GM18861 (cell line): ENCODE data around the gene SGCD.

ENCODE experiments used
- ATAC-seq: cut with Tn5 transposase; IDR thresholded peaks from one replicate; pipeline ENCODE4 v1.9.1; 2021; ENCODE audit not compliant: unreplicated experiment

SGCD gene

DNA sequence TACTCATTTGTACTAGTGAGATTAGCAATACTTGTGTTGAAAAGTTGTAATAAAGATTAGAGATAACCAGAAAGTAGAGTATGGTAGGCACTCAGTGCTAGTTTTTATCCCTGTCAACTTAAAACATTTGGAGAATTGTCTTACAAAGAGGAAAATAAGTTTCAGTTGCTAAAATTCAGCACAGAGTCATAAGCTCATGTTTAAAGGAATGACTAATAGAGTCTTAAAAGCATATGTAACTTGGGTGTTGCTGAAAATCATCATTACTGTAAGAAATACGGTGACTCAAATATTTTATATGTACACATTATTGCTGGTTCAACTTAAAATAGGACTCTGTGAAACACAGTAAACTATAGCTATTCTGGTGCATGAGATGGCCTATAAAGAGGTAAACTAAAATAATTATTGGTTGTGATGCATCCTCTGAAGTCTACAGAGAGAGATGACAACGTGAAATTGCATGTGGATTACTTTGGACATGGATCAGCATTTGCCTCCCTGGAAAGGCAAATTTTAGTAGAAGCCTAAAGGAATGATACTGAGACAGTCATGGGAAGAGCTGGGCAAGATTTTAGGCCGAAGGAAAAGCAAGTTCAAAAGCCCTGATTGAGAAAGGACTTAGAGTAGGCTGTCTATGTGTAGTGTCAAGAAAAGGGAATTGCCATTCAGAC is 34.6 kb downstream of the SGCD start:
- no peak for ATAC-seq

DNA sequence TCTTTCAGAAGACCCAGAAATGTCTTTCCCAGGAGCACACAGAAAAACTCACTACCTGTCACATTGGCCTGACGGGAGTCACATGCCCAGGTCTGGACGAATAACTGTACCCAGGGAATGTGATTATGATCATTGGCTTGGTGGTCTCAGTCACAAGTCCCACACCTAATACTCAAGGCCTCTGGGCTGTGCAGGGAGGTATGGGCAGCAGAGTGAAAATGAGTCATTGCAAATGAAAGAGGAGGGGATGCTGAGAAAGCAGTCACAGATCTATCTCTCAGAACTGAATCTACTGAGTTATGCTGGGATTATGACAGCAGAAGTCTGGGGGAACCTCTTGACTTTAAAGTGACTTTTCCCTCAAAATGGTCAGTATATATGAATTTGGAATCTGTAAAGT is 36.9 kb downstream of the SGCD start:
- no peak for ATAC-seq

DNA sequence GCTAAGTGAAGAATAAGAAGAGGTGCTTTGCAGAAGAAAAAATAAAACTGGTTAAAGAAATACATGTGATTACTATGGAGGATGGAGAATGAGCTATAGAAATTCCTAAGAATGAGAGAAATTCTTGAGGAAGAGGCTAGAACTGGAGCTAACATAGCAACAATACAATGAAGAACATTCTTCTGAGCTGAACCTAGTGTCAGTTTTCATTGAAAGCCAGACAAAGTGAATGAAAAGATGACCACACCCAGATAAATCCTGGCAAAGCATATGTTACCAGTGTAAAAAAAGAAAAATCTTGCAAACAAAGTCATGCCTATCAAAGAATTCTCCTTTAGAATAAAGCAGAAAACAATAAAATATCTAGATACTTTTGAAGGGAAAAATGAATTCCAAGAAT is 39.6 kb downstream of the SGCD start:
- ATAC-seq, result no peak

DNA sequence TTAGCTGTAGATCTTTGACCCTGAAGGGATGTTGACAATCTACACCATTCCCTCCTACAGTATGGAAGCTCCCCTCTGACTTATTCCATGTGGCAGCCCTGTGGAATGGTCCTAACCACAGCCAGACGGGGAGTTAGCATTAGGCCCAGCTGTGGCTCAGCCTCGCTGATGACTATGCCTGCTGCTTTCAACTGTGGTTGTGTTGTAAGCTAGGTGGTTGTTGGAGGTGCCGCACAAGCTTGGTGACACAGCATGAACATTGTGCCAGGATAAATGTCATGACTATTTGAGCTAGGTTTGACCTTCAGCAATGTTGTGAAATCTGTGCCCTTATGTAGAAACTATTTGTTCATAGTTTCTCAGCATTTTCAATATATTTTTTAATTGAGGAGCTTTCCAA is 40.6 kb downstream of the SGCD start:
- ATAC-seq, result no peak

DNA sequence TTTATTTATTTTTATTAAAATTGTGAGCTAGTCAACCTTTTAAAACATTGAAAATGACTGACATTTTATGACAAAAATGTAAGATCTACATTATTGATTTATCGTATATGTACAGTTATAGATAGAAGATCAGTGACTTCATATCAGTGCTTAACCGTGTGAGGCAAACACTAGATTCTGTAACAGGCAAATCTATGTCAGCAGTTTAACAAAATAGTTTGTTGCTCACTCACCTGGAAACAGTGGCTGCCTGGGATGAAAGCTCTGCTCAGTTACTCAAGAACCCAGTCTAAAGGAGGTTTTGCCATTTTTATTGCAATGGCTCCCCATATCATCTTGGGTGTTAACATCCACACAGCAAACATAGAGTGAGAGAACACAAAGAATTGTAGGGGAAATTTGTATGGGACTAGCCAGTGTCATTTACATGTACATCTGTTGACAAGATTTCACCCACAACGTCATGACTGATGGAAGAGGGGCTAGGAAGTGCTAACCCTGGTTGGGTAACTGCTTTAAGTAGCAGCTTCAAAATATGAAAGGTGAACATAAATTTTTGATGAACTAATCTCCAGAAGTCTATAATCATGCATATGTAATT is 49.0 kb downstream of the SGCD start:
- ATAC-seq, result peak; percentile 46

DNA sequence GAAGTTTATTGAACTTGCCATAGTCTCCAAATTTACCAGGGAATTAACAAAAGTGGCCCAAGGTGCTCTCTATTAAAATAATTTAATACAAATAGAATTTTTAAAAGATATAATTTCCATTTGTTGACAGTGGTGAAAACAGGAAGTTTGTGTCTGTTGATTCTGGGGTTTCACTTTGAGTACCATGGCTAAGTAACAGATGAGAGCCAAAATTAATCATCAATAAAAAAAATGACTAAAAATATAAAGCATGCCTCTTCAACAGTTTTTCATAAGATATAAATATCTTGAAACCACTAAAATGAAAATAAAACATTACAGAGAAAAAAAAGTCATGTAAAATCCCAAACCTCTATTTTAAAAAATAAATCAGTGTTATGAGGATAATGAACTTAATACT is 49.8 kb downstream of the SGCD start:
- ATAC-seq, result peak; percentile 75

DNA sequence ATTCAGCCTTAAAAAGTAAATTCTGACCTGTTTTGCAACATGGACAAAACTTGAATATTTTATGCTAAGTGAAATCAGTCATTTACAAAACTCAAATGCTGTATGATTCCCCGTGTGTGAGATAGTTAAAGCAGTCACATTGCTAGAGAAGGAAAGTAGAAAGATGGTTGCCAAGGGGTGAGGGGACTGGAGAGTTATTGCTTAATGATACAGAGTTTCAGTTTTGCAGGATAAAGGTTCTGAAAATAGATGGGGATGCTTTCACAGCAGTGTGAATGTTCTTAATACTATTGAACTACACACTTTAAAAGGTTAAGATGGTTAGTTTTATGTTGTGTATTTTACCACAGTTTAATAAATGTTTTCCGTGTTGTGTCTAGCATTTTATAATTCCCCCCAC is 51.2 kb downstream of the SGCD start:
- no peak for ATAC-seq

DNA sequence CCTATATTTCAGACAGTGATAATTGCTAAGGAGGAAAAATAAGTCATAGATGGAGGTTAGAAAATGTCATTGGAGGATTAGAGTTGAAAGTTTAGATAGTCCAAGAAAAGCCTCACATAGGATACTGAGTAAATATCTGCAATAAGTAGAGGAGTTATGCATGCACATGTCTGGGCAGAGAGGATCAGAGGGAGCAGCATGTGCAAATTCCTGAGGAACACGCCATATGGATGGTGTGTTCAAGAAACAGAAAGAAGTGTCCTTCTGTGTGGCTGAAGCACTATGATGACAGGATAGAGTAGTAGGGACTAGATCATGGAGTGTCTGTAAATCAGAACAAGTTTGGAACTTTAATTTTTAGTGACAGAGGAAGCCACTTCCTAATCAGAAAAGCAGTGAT is 52.2 kb downstream of the SGCD start:
- no peak for ATAC-seq

DNA sequence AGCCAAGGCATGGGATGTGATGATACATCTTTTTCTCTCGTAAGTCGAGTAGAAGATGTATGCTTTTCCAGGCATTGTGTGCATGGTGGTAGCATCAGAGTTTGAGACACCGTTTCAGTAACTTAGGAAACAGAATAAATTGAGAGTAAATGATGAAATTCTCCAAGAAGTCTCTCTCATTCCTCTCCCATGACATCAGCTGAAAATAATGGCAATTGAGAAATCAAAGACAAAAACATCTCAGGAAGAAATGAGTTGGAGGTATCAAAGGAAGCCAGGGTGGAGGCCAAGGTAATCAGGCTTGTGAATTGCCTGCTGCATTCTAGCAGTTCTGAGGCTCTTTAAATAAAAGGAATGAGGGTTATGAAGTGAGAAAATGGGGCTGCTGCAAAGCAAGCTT is 53.9 kb downstream of the SGCD start:
- ATAC-seq, result no peak

DNA sequence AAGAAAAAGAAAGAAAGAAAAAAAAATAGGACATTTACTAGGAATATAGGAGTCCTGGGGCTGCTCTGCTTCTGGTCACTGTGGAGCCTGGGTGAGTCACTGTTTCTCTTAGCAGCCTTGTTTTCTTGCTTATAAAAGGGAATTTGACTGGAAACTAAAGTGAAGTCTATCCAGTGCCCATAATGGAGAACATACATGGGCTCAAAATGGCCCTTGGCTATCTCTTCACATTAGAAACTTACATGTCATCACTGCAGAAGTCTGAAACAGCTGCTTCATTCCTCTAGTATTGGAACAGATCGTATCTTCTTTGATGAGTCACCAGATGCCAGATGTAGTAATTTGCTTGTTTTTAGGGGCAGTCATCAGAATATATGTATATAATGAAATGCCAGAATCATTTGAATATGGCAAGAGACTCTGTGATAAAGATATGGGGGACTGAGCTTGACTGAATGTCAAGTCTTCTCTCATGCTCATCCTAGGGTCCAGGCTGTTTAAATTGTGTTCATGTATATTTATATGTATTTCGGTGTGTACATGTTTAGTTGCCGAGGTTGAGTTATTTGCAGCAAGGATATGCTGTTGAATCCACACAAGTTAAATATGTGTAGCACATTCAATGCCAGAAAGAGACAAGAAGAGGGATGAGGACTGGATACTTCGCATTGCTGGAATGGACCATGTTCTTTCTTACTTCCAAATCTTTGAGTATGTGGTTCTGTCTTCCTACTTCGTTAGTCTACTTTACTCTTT is 56.7 kb downstream of the SGCD start:
- ATAC-seq, result no peak

DNA sequence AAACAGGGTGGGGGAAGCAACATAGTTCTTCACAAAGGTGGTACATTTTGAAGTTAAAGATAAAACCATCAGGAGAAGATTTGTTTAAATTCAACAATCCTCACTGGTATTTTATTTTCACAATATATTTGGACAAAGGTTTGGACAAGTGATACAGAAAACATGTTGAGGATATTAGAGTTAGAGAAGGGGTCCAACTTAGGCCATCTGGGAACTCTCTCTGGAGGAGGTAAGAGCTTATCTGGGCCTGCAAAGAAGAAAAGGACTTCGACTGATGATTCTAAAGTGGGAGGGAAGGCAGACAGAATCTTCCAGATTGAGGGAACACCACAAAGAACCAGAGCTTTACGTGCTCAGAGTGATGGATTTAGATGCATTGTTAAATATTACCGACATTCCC is 58.5 kb downstream of the SGCD start:
- ATAC-seq, result no peak

DNA sequence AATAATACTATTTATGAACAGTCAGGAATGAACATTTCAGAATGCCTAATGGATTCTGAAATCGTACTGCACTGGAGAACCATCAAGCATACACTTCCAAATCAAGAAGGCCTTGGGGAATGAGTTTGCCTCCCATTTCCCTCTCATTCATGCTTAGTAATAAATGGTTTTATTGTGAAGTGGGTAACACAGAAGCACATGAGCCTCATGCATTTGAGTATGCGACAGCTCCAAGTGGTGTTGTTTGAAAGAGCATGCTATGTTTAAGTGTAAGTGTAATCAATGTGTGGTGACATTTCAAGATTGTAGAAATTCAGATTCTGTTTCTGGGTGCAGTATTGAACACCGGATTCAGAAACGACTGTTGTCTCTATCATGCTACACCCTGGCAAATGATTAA is 60.0 kb downstream of the SGCD start:
- no peak for ATAC-seq

DNA sequence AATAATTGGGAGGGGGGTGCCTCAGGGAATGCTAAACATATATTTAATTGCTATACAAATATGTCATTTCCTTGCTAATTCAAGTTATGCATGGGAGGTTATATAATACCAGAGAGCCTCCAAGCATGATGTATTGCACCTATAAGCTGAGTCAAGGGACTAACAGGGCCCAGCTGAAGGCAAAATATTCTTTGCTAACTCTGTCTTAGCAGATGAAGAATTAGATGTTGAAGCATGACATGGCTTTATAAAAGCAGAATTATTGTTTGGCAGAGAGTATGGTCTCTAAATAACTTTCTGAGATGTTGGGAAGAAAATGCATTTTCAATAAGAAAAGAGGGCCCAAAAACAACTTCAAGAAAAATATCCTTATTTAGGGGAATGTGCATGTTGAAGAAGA is 60.4 kb downstream of the SGCD start:
- ATAC-seq, result no peak

DNA sequence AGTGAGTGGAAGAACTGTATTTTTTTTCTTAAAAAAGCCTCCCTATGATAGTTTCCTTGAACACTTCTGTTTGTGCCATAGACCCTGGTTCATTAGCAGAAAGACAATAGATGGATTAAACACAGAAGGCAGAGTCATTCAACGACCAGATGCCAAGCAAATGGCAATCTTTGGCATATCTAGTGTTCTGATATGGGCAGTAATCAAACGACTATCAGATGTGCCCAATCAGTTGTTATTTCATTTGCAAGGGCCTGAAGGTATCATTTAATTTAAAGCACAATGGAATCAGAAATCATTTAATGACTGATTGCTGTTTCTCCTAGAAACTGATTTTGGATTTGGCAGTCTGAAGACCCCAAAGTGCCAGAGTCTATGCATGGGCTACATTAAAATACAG is 61.3 kb downstream of the SGCD start:
- no peak for ATAC-seq

DNA sequence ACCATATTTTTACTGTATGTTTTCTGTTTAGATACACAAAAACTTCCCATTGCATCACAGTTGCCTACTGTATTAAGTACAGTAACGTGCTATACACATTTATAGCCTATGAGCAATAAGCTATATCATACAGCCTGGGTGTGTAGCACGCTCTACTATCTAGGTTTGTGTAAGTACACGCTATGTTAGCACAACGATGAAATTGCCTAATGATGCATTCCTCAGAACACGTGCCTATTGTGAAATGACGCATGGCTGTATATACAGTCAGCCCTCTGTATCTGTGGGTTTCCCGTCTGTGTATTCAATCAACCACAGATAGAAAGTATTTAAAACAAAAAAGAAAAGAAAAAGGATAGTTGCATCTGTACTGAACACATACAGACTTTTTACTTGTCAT is 64.2 kb downstream of the SGCD start:
- no peak for ATAC-seq

DNA sequence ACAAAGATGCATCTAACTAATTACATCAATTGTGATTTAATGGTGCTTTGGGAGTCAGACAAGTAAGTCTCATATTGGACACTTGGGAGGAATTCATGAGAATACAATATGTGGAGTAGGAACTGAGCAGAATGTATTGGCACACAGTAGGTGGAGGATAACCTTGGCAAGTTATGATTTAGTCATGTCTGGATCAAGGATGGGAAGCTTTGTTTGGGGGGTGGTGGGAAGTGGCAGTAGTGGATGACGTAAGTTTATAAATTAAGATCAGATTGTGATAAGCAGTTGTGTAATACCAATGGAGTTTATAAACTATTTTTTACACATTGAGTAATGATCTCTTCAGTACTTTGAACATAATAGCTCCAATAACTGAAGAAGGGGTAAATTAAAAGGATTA is 67.0 kb downstream of the SGCD start:
- ATAC-seq, result no peak

DNA sequence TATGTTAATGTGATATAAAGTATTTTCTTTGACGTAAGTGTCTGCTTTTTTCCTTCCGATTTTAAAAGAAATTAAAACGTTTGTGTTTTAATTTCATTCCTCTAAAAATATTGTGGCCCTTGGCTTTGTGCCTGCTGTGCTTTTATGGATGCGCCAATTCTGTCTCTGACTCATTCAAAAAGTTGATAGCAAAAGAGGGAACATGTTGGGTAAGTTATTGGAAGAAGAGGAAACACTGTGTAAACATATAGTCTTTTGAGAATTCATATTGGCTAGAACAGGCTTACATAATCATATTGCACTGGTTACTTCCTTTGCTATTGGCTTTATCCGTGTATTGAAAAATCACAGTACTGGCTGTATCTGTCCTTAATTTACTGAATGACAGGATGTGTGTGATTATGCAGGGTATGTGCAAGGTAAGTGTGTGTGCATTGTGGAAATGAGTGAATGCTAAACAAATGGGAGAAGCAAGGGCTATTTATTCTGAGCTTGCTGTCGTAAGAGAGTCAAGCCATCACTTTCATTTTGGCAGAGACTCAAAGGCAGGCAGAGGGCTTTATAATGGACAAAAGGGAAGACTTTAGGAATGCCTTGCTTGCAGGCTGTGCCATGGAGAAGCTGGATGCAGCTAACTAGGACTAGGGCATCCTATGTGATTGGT is 67.8 kb downstream of the SGCD start:
- ATAC-seq, result no peak

DNA sequence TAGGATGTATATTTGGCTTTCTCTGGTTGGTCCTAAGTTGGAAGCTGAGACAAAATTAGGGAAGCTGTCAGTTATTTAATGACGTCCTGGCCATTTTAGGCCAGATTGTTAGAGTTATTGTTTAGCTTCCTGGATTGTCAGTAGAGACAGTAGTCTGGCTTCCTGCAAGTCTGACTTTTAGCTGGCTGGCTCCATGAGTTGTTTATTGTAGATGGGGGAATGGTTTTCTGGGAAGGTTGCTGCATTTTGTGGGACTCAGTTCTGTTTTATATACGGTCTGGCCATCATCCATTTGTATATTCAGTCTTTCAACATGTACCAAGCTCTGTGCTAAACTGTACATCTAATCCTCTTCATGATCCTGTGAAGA is 68.3 kb downstream of the SGCD start:
- no peak for ATAC-seq

DNA sequence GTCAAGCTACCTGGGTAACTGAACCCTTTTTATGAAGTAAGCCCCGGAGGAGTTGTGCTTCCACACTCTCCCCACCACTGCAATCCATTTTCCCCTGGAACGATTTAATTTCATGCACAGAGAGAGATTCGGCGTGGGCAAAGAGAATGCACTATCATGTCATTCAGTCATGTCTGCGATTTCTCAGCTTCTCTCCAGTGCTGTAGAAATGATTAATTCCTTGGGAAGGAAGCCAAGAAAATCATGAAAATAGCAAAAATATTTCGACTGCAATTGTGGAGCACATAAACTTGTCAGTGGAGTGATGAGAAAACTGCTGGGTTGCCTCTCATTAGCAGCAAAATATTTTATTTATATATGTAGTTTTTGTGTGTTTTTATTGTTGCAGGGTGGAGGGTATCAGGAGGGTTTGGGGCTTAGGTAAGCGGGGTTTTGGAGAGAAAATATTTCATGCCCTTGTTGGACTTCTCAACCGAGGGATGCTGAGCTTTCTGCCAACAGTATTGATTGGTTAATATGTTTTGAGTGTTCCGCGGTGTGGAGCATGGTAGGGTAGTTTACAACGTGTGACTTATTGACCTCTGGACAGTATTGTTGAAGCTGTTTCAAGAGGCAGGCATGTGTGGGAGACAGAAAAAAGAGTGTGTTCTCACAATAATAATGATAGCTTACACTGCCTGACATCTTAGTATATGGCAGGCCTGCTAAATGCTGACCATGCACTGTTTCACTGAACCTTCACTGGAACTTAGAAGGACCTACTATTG is 69.3 kb downstream of the SGCD start:
- no peak for ATAC-seq

DNA sequence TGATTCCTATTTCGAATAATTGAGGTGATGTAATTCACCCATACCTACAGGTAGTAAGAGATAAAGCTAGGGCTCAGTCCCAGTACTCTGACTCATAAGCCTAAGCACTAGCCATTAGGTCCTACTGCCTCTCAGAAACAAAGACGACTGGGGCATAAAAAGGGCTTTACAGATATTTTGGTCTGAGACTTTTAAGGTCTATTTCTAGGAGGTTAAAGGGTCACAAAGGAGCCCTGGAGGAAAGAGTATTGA is 69.8 kb downstream of the SGCD start:
- no peak for ATAC-seq

DNA sequence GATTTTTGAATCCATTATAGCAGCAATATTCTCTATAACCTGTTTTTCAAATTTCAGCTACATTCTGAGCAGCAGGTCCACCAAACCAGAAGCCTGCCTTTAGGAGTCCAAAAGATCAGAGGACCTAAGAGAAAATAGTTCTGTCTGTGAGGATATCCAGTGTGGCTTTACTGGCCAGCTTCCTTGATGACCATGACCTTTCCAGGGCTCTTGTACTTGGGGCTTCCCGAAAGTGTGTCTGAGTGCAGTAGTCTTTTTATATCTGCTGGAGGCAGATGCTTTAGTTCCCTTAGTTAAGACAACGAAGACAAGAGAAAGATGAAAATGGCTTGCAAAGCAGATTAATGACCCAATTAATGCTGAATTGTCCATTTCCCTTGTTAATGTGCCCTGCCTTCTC is 72.4 kb downstream of the SGCD start:
- no peak for ATAC-seq
